ENCODE results near the gene TMEM170B.

DNA sequence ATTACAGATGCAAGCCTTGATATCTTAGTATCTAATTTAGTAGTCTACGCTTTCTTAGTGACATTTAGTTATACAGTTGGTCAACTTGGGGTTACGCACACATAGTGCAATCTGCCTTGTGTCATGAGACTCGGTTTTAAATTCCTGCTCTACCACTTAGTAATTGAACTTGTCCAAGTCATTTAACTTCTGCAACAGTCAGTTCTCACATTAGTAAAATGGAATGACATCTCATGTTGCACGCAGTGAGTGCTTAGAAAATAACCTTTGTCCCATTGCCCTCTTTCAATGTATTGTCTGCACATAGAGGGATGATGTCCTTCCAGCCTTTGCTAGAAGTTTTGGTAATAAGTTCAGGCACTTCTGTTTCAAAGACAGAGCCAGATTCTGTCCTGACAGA lies 48.6 kb downstream of the TMEM170B start:
- TF ChIP-seq, protein P1, sequence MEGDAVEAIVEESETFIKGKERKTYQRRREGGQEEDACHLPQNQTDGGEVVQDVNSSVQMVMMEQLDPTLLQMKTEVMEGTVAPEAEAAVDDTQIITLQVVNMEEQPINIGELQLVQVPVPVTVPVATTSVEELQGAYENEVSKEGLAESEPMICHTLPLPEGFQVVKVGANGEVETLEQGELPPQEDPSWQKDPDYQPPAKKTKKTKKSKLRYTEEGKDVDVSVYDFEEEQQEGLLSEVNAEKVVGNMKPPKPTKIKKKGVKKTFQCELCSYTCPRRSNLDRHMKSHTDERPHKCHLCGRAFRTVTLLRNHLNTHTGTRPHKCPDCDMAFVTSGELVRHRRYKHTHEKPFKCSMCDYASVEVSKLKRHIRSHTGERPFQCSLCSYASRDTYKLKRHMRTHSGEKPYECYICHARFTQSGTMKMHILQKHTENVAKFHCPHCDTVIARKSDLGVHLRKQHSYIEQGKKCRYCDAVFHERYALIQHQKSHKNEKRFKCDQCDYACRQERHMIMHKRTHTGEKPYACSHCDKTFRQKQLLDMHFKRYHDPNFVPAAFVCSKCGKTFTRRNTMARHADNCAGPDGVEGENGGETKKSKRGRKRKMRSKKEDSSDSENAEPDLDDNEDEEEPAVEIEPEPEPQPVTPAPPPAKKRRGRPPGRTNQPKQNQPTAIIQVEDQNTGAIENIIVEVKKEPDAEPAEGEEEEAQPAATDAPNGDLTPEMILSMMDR (IDR thresholded peaks at IDR 0.05) = no peak
- no peak for TF ChIP-seq POLR2A (IDR thresholded peaks at IDR 0.05)
